ENCODE data around the gene FOXP2.
"Not testable (repeated sequence)": the region's sequence is repeated elsewhere in the genome, so short reads cannot be mapped to it uniquely, and the experiment has no call there.

FOXP2 gene

DNA sequence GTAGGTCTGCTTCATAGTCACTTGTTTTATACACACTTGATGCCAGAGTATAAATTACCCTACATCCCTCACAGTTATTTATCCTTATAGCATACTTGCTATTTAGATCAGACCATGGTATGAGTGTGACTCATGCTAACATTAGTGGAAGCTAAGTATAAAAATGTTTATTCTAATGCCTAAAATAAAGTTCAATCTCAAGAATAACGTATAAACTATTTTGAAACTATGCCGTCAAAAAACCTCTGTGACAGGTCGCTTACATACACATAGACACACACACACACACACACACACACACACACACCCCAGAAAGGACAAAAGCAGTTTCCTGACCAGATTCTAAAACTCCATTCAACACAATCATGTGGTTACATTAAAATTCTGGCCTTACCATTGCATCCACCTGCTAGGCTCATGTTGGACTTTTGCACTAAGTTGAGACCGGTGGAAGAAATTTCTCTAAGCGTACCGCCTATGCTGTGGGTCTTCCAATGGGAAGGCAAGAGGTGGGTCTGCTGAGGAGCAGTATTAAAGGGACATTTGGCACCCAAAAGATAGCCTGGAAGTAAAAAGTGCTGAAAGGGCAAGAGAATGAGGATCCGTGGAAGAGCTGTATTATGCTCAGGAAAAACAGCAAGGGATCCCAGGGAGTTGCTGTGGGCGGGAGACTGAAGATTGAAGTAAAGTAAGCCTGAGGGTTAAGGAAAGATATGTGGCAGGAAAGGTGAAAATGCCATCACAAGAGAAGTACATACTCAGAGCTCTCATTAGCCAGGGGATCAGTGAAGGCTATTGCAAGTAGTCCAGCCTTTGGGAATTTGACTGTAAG is 5.0 kb downstream of the FOXP2 start:
- H3K9me3 ChIP-seq (ENCODE audit: control insufficient read depth in 1 of 2, low read length in 2 of 2): no peaks in the 10 kb centered on the region
- peaks cover 0 to 5% of the 10 kb centered on the region in 2 donors for H3K4me1 ChIP-seq (ENCODE audit: control insufficient read depth in 1 of 2, insufficient read depth in 2 of 2, low read length in 2 of 2)
- H3K36me3 ChIP-seq (ENCODE audit: control insufficient read depth in 1 of 2, insufficient read depth in 2 of 2, low read length in 2 of 2): no peaks in the 10 kb centered on the region
- H3K27ac ChIP-seq (ENCODE audit: low read depth, low read length): no peak overlapping the region
- H3K9ac ChIP-seq (ENCODE audit: low read depth in 1 of 2, low read length in 2 of 2): no peak overlapping the region
- H3K27me3 ChIP-seq (ENCODE audit: control insufficient read depth in 1 of 2, insufficient read depth in 2 of 2, low read length in 2 of 2): no peaks in the 10 kb centered on the region
- no peak overlapping the region for H3K4me3 ChIP-seq (ENCODE audit: low read depth in 1 of 2, low read length in 2 of 2)

GRCh38 chr7:114422507-114423501 is 8.2 kb downstream of the FOXP2 start:
- H3K4me1 ChIP-seq (ENCODE audit: control insufficient read depth in 1 of 2, insufficient read depth in 2 of 2, low read length in 2 of 2): no peaks in the 10 kb centered on the region
- no peaks in the 10 kb centered on the region for H3K36me3 ChIP-seq (ENCODE audit: control insufficient read depth in 1 of 2, insufficient read depth in 2 of 2, low read length in 2 of 2)
- H3K27ac ChIP-seq (ENCODE audit: low read depth, low read length): no peak overlapping the region
- no peak overlapping the region for H3K9ac ChIP-seq (ENCODE audit: low read depth in 1 of 2, low read length in 2 of 2)
- no peaks in the 10 kb centered on the region for H3K9me3 ChIP-seq (ENCODE audit: control insufficient read depth in 1 of 2, low read length in 2 of 2)
- no peak overlapping the region for H3K4me3 ChIP-seq (ENCODE audit: low read depth in 1 of 2, low read length in 2 of 2)
- H3K27me3 ChIP-seq (ENCODE audit: control insufficient read depth in 1 of 2, insufficient read depth in 2 of 2, low read length in 2 of 2): no peaks in the 10 kb centered on the region

DNA sequence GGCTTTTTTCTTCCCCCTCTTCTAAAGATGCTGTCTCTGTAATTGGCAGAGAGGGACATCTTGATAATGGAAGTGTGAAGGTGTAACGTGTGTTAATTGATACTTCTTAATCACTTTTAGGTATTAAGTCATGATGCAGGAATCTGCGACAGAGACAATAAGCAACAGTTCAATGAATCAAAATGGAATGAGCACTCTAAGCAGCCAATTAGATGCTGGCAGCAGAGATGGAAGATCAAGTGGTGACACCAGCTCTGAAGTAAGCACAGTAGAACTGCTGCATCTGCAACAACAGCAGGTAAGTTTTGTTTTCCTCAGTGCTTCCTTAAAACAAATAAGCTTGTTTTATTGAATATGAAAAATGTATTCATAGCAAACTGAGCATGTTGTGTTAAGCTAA is 11.8 kb downstream of the FOXP2 start:
- Histone ChIP-seq H3K4me1 (ENCODE audit: control insufficient read depth in 1 of 2, insufficient read depth in 2 of 2, low read length in 2 of 2) (no peaks in the 10 kb centered on the region), H3K27me3 (ENCODE audit: control insufficient read depth in 1 of 2, insufficient read depth in 2 of 2, low read length in 2 of 2) (no peaks in the 10 kb centered on the region), H3K36me3 (ENCODE audit: control insufficient read depth in 1 of 2, insufficient read depth in 2 of 2, low read length in 2 of 2) (no peaks in the 10 kb centered on the region), H3K27ac (ENCODE audit: low read depth, low read length) (no peak overlapping the region), H3K9me3 (ENCODE audit: control insufficient read depth in 1 of 2, low read length in 2 of 2) (no peaks in the 10 kb centered on the region), H3K4me3 (ENCODE audit: low read depth in 1 of 2, low read length in 2 of 2) (no peak overlapping the region), H3K9ac (ENCODE audit: low read depth in 1 of 2, low read length in 2 of 2) (no peak overlapping the region)

- no peaks in the 10 kb centered on the region for H3K9me3 ChIP-seq (ENCODE audit: control insufficient read depth in 1 of 2, low read length in 2 of 2)
- no peak overlapping the region for H3K4me3 ChIP-seq (ENCODE audit: low read depth in 1 of 2, low read length in 2 of 2)
- H3K27ac ChIP-seq (ENCODE audit: low read depth, low read length): no peak overlapping the region
- H3K9ac ChIP-seq (ENCODE audit: low read depth in 1 of 2, low read length in 2 of 2): no peak overlapping the region
- no peaks in the 10 kb centered on the region for H3K27me3 ChIP-seq (ENCODE audit: control insufficient read depth in 1 of 2, insufficient read depth in 2 of 2, low read length in 2 of 2)
- no peaks in the 10 kb centered on the region for H3K36me3 ChIP-seq (ENCODE audit: control insufficient read depth in 1 of 2, insufficient read depth in 2 of 2, low read length in 2 of 2)
- H3K4me1 ChIP-seq (ENCODE audit: control insufficient read depth in 1 of 2, insufficient read depth in 2 of 2, low read length in 2 of 2): no peaks in the 10 kb centered on the region
Observed at GRCh38 chr7:114426824-114427223, 12.2 kb downstream of the FOXP2 start.

DNA sequence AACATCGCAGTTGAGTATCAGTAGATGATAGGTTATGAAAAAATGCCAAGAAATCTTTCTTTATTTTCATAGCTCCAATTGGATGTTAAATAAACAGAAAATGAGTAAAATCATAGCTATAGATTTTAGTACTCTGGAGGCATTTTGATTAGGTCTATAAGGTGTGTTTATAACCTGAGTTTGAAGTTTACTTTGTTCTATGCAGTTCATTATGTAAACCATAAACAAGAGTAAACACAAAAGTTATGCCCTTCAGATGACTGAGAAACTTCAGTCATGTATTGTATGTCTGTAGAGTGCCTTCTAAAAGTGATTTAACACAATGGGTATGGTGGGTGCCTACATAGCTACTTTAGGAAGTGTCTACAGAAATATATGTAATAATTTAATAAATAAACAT is 13.6 kb downstream of the FOXP2 start:
- no peak overlapping the region for H3K4me3 ChIP-seq (ENCODE audit: low read depth in 1 of 2, low read length in 2 of 2)
- H3K9me3 ChIP-seq (ENCODE audit: control insufficient read depth in 1 of 2, low read length in 2 of 2): no peaks in the 10 kb centered on the region
- no peaks in the 10 kb centered on the region for H3K27me3 ChIP-seq (ENCODE audit: control insufficient read depth in 1 of 2, insufficient read depth in 2 of 2, low read length in 2 of 2)
- H3K27ac ChIP-seq (ENCODE audit: low read depth, low read length): no peak overlapping the region
- H3K4me1 ChIP-seq (ENCODE audit: control insufficient read depth in 1 of 2, insufficient read depth in 2 of 2, low read length in 2 of 2): no peaks in the 10 kb centered on the region
- no peak overlapping the region for H3K9ac ChIP-seq (ENCODE audit: low read depth in 1 of 2, low read length in 2 of 2)
- no peaks in the 10 kb centered on the region for H3K36me3 ChIP-seq (ENCODE audit: control insufficient read depth in 1 of 2, insufficient read depth in 2 of 2, low read length in 2 of 2)

DNA sequence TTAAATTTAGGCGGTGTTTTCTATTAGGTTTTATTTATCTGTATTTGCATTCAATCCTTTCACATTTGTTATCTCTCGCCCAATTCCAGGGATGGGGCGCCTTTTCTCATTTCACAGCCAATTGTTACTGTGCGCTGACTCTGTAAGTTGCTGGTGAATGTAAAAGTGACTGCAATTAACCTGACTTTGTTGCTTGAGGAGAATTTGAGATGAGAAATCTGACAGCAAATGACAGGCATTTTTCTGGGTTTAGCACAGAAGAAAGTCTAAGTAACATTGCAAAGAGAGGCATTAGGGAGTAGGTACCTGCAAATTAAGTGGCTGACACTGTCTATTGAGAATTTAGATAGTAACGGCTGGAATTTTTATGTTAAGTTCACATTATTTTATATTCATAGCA is 16.6 kb downstream of the FOXP2 start:
- Histone ChIP-seq H3K4me3 (ENCODE audit: low read depth in 1 of 2, low read length in 2 of 2) (no peak overlapping the region), H3K27me3 (ENCODE audit: control insufficient read depth in 1 of 2, insufficient read depth in 2 of 2, low read length in 2 of 2) (no peaks in the 10 kb centered on the region), H3K36me3 (ENCODE audit: control insufficient read depth in 1 of 2, insufficient read depth in 2 of 2, low read length in 2 of 2) (no peaks in the 10 kb centered on the region), H3K9ac (ENCODE audit: low read depth in 1 of 2, low read length in 2 of 2) (no peak overlapping the region), H3K27ac (ENCODE audit: low read depth, low read length) (no peak overlapping the region), H3K9me3 (ENCODE audit: control insufficient read depth in 1 of 2, low read length in 2 of 2) (no peaks in the 10 kb centered on the region), H3K4me1 (ENCODE audit: control insufficient read depth in 1 of 2, insufficient read depth in 2 of 2, low read length in 2 of 2) (no peaks in the 10 kb centered on the region)

- Histone ChIP-seq H3K9ac (ENCODE audit: low read depth in 1 of 2, low read length in 2 of 2) (no peak overlapping the region), H3K4me1 (ENCODE audit: control insufficient read depth in 1 of 2, insufficient read depth in 2 of 2, low read length in 2 of 2) (no peaks in the 10 kb centered on the region), H3K36me3 (ENCODE audit: control insufficient read depth in 1 of 2, insufficient read depth in 2 of 2, low read length in 2 of 2) (no peaks in the 10 kb centered on the region), H3K9me3 (ENCODE audit: control insufficient read depth in 1 of 2, low read length in 2 of 2) (no peaks in the 10 kb centered on the region), H3K27me3 (ENCODE audit: control insufficient read depth in 1 of 2, insufficient read depth in 2 of 2, low read length in 2 of 2) (no peaks in the 10 kb centered on the region), H3K4me3 (ENCODE audit: low read depth in 1 of 2, low read length in 2 of 2) (no peak overlapping the region), H3K27ac (ENCODE audit: low read depth, low read length) (no peak overlapping the region)
Observed at GRCh38 chr7:114432061-114432460, 17.4 kb downstream of the FOXP2 start.

- H3K27ac ChIP-seq (ENCODE audit: low read depth, low read length): no peak overlapping the region
- no peaks in the 10 kb centered on the region for H3K36me3 ChIP-seq (ENCODE audit: control insufficient read depth in 1 of 2, insufficient read depth in 2 of 2, low read length in 2 of 2)
- no peak overlapping the region for H3K4me3 ChIP-seq (ENCODE audit: low read depth in 1 of 2, low read length in 2 of 2)
- no peaks in the 10 kb centered on the region for H3K4me1 ChIP-seq (ENCODE audit: control insufficient read depth in 1 of 2, insufficient read depth in 2 of 2, low read length in 2 of 2)
- no peaks in the 10 kb centered on the region for H3K27me3 ChIP-seq (ENCODE audit: control insufficient read depth in 1 of 2, insufficient read depth in 2 of 2, low read length in 2 of 2)
- H3K9me3 ChIP-seq (ENCODE audit: control insufficient read depth in 1 of 2, low read length in 2 of 2): no peaks in the 10 kb centered on the region
- no peak overlapping the region for H3K9ac ChIP-seq (ENCODE audit: low read depth in 1 of 2, low read length in 2 of 2)
Observed at GRCh38 chr7:114432703-114433102, 18.1 kb downstream of the FOXP2 start.

GRCh38 chr7:114439581-114439980 is 25.0 kb downstream of the FOXP2 start:
- Histone ChIP-seq H3K9ac (ENCODE audit: low read depth in 1 of 2, low read length in 2 of 2) (no peak overlapping the region), H3K27me3 (ENCODE audit: control insufficient read depth in 1 of 2, insufficient read depth in 2 of 2, low read length in 2 of 2) (no peaks in the 10 kb centered on the region), H3K27ac (ENCODE audit: low read depth, low read length) (no peak overlapping the region), H3K4me3 (ENCODE audit: low read depth in 1 of 2, low read length in 2 of 2) (no peak overlapping the region), H3K4me1 (ENCODE audit: control insufficient read depth in 1 of 2, insufficient read depth in 2 of 2, low read length in 2 of 2) (no peaks in the 10 kb centered on the region), H3K9me3 (ENCODE audit: control insufficient read depth in 1 of 2, low read length in 2 of 2) (no peaks in the 10 kb centered on the region), H3K36me3 (ENCODE audit: control insufficient read depth in 1 of 2, insufficient read depth in 2 of 2, low read length in 2 of 2) (no peaks in the 10 kb centered on the region)

- not testable (repeated sequence) for H3K9me3 ChIP-seq (ENCODE audit: control insufficient read depth in 1 of 2, low read length in 2 of 2)
Observed at GRCh38 chr7:114440927-114441326, 26.3 kb downstream of the FOXP2 start.

More at GRCh38 chr7:114440927-114441326, 26.3 kb downstream of the FOXP2 start:
- not testable (repeated sequence) for H3K36me3 ChIP-seq (ENCODE audit: control insufficient read depth in 1 of 2, insufficient read depth in 2 of 2, low read length in 2 of 2); H3K27ac ChIP-seq (ENCODE audit: low read depth, low read length); H3K9ac ChIP-seq (ENCODE audit: low read depth in 1 of 2, low read length in 2 of 2); H3K27me3 ChIP-seq (ENCODE audit: control insufficient read depth in 1 of 2, insufficient read depth in 2 of 2, low read length in 2 of 2); H3K4me3 ChIP-seq (ENCODE audit: low read depth in 1 of 2, low read length in 2 of 2); H3K4me1 ChIP-seq (ENCODE audit: control insufficient read depth in 1 of 2, insufficient read depth in 2 of 2, low read length in 2 of 2)
